ENCODE measurements around the gene CALCR. TPM values are rescaled to one million over a fixed set of nuclear protein-coding genes. Genes with fewer than 3 reads are reported as not detected.

CALCR gene
- total and polyA plus RNA-seq, 2 experiments from 2014 or later = 0.07 TPM; not detected in 1

DNA sequence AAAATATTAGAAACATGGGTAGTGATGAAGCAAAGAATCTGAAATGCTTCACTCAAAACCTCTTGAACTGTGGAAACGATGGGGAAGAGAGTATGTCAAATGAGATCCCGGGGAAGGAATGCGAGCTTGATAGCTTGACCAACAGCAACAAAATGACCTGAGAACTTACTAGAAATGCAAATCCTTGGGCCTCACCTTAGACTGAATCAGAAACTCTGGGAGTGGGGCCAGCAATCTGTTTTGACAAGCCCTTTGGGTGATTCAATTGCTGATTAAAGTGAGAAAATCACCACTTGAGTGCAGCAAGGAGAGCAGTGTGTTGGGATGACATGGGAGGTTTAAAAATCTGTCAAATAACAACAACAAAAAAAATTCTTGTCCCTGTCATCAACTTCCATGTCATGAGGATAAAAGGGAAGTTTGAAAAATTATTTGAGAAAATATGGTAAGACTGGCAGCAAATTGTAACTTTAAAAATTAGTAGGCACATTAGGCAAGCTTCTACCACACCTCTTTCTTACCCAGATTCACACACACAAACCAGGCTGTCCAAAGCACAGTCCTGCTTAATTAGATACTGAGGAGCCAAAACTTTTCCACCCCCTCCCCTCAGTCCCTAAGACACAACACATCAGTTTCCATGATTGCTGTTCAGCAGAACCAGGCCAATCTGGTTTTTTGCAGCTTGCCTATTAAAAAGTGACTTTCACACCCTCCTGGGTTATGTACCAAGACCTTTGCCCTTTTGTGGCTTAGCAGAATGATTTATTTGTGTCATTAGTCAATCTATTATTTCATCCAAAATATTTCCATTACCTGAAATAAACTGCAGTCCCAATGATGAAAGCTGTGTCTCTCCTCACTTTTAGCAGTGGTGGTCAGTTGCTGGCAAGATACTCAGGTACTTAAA lies 15.6 kb downstream of the CALCR start:
- H3K4me1 ChIP-seq (ENCODE audit: insufficient read depth) = no peaks in the 10 kb centered on the region
- no peaks in the 10 kb centered on the region for H3K36me3 ChIP-seq (replicated peaks; ENCODE audit: insufficient read depth, low read depth)
- no peak for TF ChIP-seq CTCF (IDR thresholded peaks at IDR 0.05; ENCODE audit: poor library complexity)
- TF ChIP-seq EZH2 (IDR thresholded peaks at IDR 0.05; ENCODE audit: borderline replicate concordance) = no peak
- TF ChIP-seq EZH2phosphoT487 (IDR thresholded peaks at IDR 0.05; ENCODE audit: low read depth, severe bottlenecking, unreplicated experiment) = no peak
- 44% methylated on average over 3 of the region's 3 CpGs for WGBS (ENCODE audit: low lambda C conversion rate, missing lambda C conversion rate)
- no peak overlapping the region for H3K4me3 ChIP-seq
- H3K9me3 ChIP-seq (ENCODE audit: low read depth) = no peaks in the 10 kb centered on the region
- no peak for DNase-seq (ENCODE audit: low spot score)
- H3K4me2 ChIP-seq = no peak overlapping the region
- no peaks in the 10 kb centered on the region for H3K9me2 ChIP-seq (replicated peaks; ENCODE audit: insufficient read depth)
- no peak overlapping the region for H3K27ac ChIP-seq
- H2AFZ ChIP-seq = no peak overlapping the region
- H3K27me3 ChIP-seq = no peaks in the 10 kb centered on the region
- no peaks in the 10 kb centered on the region for H3K79me2 ChIP-seq
- H4K20me1 ChIP-seq (ENCODE audit: insufficient read depth, poor library complexity, severe bottlenecking) = no peaks in the 10 kb centered on the region

GRCh38 chr7:93551931-93552330 lies 22.6 kb downstream of the CALCR start:
- Histone ChIP-seq H3K4me3 (no peak overlapping the region), H3K9me2 (replicated peaks; ENCODE audit: insufficient read depth) (no peaks in the 10 kb centered on the region), H3K4me2 (no peak overlapping the region), H4K20me1 (ENCODE audit: insufficient read depth, poor library complexity, severe bottlenecking) (no peaks in the 10 kb centered on the region), H3K4me1 (ENCODE audit: insufficient read depth) (no peaks in the 10 kb centered on the region), H2AFZ (no peak overlapping the region), H3K9me3 (ENCODE audit: low read depth) (no peaks in the 10 kb centered on the region), H3K27me3 (no peaks in the 10 kb centered on the region), H3K36me3 (replicated peaks; ENCODE audit: insufficient read depth, low read depth) (no peaks in the 10 kb centered on the region), H3K79me2 (no peaks in the 10 kb centered on the region), H3K27ac (no peak overlapping the region)
- no peak for DNase-seq (ENCODE audit: low spot score)
- TF ChIP-seq EZH2phosphoT487 (IDR thresholded peaks at IDR 0.05; ENCODE audit: low read depth, severe bottlenecking, unreplicated experiment) (no peak), EZH2 (IDR thresholded peaks at IDR 0.05; ENCODE audit: borderline replicate concordance) (no peak), CTCF (IDR thresholded peaks at IDR 0.05; ENCODE audit: poor library complexity) (no peak)
- WGBS (ENCODE audit: low lambda C conversion rate, missing lambda C conversion rate) = 85% methylated on average over 2 of the region's 2 CpGs

- peak; percentile 72 for DNase-seq (ENCODE audit: low spot score)
- no peak overlapping the region for H3K27ac ChIP-seq
- no peaks in the 10 kb centered on the region for H3K27me3 ChIP-seq
- H3K79me2 ChIP-seq = no peaks in the 10 kb centered on the region
- no peaks in the 10 kb centered on the region for H3K36me3 ChIP-seq (replicated peaks; ENCODE audit: insufficient read depth, low read depth)
- no peaks in the 10 kb centered on the region for H3K4me1 ChIP-seq (ENCODE audit: insufficient read depth)
- H2AFZ ChIP-seq = no peak overlapping the region
- no peaks in the 10 kb centered on the region for H4K20me1 ChIP-seq (ENCODE audit: insufficient read depth, poor library complexity, severe bottlenecking)
- no peak overlapping the region for H3K4me3 ChIP-seq
- no peaks in the 10 kb centered on the region for H3K9me2 ChIP-seq (replicated peaks; ENCODE audit: insufficient read depth)
- H3K9me3 ChIP-seq (ENCODE audit: low read depth) = no peaks in the 10 kb centered on the region
- WGBS (ENCODE audit: low lambda C conversion rate, missing lambda C conversion rate) = 23% methylated on average over 6 of the region's 6 CpGs
- TF ChIP-seq EZH2phosphoT487 (IDR thresholded peaks at IDR 0.05; ENCODE audit: low read depth, severe bottlenecking, unreplicated experiment) (no peak), CTCF (IDR thresholded peaks at IDR 0.05; ENCODE audit: poor library complexity) (peak; percentile 80), EZH2 (IDR thresholded peaks at IDR 0.05; ENCODE audit: borderline replicate concordance) (no peak)
- no peak overlapping the region for H3K4me2 ChIP-seq
Observed at GRCh38 chr7:93551063-93551895, 23.2 kb downstream of the CALCR start.

All from hepatocyte (in vitro differentiated cells).